Neural crest cell (in vitro differentiated cells): ENCODE measurements around the gene ZFP36L1. TPM values are rescaled to one million over a fixed set of nuclear protein-coding genes. Genes with fewer than 3 reads are reported as not detected.

Source experiments
- DNase-seq: peaks from one replicate; pipeline ENCODE4 v3.0.0; 2021; ENCODE audit warnings: low read depth, mixed read lengths, low spot score
- H3K27ac Mint-ChIP-seq: one replicate; pipeline ENCODE4 v1.8.0; 2021; ENCODE audit warnings: mild to moderate bottlenecking, mixed read lengths; ENCODE audit not compliant: unreplicated experiment
- H3K27me3 Mint-ChIP-seq: 2 replicates; pipeline ENCODE4 v1.8.0; 2021; ENCODE audit warnings: low read depth, mild to moderate bottlenecking, mixed read lengths
- H3K36me3 Mint-ChIP-seq: 2 replicates; pipeline ENCODE4 v1.8.0; 2021; ENCODE audit warnings: low read depth, mild to moderate bottlenecking, mixed read lengths
- H3K4me1 Mint-ChIP-seq: 2 replicates; pipeline ENCODE4 v1.8.0; 2021; ENCODE audit warnings: mixed read lengths
- H3K4me3 Mint-ChIP-seq: one replicate; pipeline ENCODE4 v1.8.0; 2021; ENCODE audit warnings: mild to moderate bottlenecking, mixed read lengths
- H3K9me3 Mint-ChIP-seq: 2 replicates; pipeline ENCODE4 v1.8.0; 2021; ENCODE audit warnings: mixed read lengths
- CTCF ChIP-seq: fragments of 200-600 bp; sonication (generic); conservative IDR thresholded peaks from 2 replicates; pipeline ENCODE4 v1.5.0; 2021; ENCODE audit warnings: antibody characterized with exemption, mild to moderate bottlenecking
- total RNA-seq: library from RNA; stranded (reverse); gene quantifications from 2 replicates; pipeline ENCODE4 v1.2.1, GENCODE V29; 2021

ZFP36L1 gene
- total RNA-seq, 1 donor from 2014 or later = 289 TPM

GRCh38 chr14:68787092-68787992 lies 5.5 kb downstream of the ZFP36L1 start:
- Mint-ChIP-seq H3K36me3 (peaks cover 63% of the 10 kb centered on the region), H3K27ac (peak overlapping the region; percentile 35)
- no peak for TF ChIP-seq CTCF

DNA sequence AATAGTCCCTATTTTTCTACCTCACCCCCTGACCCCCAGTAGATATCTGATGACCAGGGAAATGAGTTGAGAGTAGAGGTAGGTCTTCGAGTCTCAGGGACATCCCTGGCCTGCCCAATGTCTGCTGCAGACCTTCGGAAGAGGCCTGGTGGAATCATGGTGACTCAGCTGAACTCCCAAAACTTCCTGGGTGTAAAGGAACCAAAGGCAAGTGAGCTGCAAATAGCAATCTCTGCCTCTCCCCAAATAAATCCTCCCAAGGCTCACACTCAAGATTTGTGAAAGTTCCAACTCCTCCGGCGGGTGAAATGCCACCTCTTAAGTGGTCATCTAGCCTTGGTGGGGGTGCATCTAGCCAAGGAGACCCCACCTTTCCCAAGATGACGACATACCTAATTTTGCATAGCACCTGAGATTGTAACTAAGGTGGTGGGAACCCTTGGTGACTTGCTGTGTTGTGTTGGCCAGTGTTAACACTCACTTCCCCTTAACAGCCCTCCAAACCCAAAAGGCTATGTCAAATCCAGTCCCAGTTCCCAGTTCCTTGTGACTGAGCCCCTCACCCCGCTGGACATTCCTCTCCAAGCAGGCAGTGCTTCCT lies 6.3 kb downstream of the ZFP36L1 start:
- peak overlapping the region; percentile 84 for H3K27ac Mint-ChIP-seq
- peaks cover 5% of the 10 kb centered on the region for H3K9me3 Mint-ChIP-seq
- peaks cover 64% of the 10 kb centered on the region for H3K4me1 Mint-ChIP-seq
- peaks cover 61% of the 10 kb centered on the region for H3K36me3 Mint-ChIP-seq
- peak overlapping the region; percentile 92 for H3K4me3 Mint-ChIP-seq
- TF ChIP-seq CTCF = no peak
- no peak for DNase-seq
- H3K27me3 Mint-ChIP-seq = peaks cover 64% of the 10 kb centered on the region

More at GRCh38 chr14:68787092-68787992, 5.5 kb downstream of the ZFP36L1 start:
- H3K9me3 Mint-ChIP-seq = peaks cover 5% of the 10 kb centered on the region
- peaks cover 60% of the 10 kb centered on the region for H3K4me1 Mint-ChIP-seq
- H3K4me3 Mint-ChIP-seq = peak overlapping the region; percentile 92
- no peak for DNase-seq
- H3K27me3 Mint-ChIP-seq = peaks cover 69% of the 10 kb centered on the region

GRCh38 chr14:68785534-68786490 lies 7.1 kb downstream of the ZFP36L1 start:
- Mint-ChIP-seq H3K27ac (peak overlapping the region; percentile 84), H3K27me3 (peaks cover 56% of the 10 kb centered on the region), H3K4me3 (peak overlapping the region; percentile 92), H3K9me3 (peaks cover 5% of the 10 kb centered on the region), H3K4me1 (peaks cover 68% of the 10 kb centered on the region), H3K36me3 (peaks cover 53% of the 10 kb centered on the region)
- no peak for TF ChIP-seq CTCF
- no peak for DNase-seq

- H3K4me1 Mint-ChIP-seq = peaks cover 70% of the 10 kb centered on the region
- DNase-seq = no peak
- TF ChIP-seq CTCF = no peak
- H3K27me3 Mint-ChIP-seq = peaks cover 49% of the 10 kb centered on the region
- peaks cover 5% of the 10 kb centered on the region for H3K9me3 Mint-ChIP-seq
- H3K27ac Mint-ChIP-seq = no peak overlapping the region
- peak overlapping the region; percentile 92 for H3K4me3 Mint-ChIP-seq
- H3K36me3 Mint-ChIP-seq = peaks cover 46% of the 10 kb centered on the region
Observed at GRCh38 chr14:68784978-68785533, 7.8 kb downstream of the ZFP36L1 start.
